OCI-LY3 (cell line): Measurements from ENCODE around the gene CD9.

Experiments used
- H2AFZ ChIP-seq: fragments of 200-600, 300-600 bp; shearing (Covaris generic); 2 replicates; pipeline ENCODE4 v1.6.0; 2014; ENCODE audit warnings: antibody characterized with exemption, low read depth, low read length
- H3K27ac ChIP-seq: fragments of 200-600, 300-600 bp; sonication (generic); 2 replicates; pipeline ENCODE4 v1.5.1; 2014; ENCODE audit warnings: mild to moderate bottlenecking, low read length, moderate library complexity, mixed read lengths
- H3K27me3 ChIP-seq: fragments of 200-600, 300-600 bp; sonication (generic); 2 replicates; pipeline ENCODE4 v1.6.1; 2014; ENCODE audit warnings: low read depth, low read length, mixed read lengths
- H3K36me3 ChIP-seq: fragments of 200-600, 300-600 bp; sonication (generic); replicated peaks from 2 replicates; pipeline ENCODE3; 2014; ENCODE audit warnings: low read depth, low read length, mixed read lengths
- H3K4me1 ChIP-seq: fragments of 300-600, 200-600 bp; sonication (generic); 2 replicates; pipeline ENCODE4 v1.6.1; 2014; ENCODE audit warnings: low read length, mixed read lengths
- H3K4me2 ChIP-seq: fragments of 200-600, 300-600 bp; sonication (generic); 2 replicates; pipeline ENCODE4 v1.6.1; 2014; ENCODE audit warnings: low read length, mixed read lengths
- H3K4me3 ChIP-seq: fragments of 300-600, 200-600 bp; sonication (generic); 2 replicates; pipeline ENCODE4 v1.5.1; 2014; ENCODE audit warnings: antibody characterized with exemption, mild to moderate bottlenecking, low read length, moderate library complexity
- H3K79me2 ChIP-seq: fragments of 300-600, 200-600 bp; shearing (Covaris generic); 2 replicates; pipeline ENCODE4 v1.6.1; 2014; ENCODE audit warnings: mild to moderate bottlenecking, low read length, mixed read lengths
- H3K9ac ChIP-seq: fragments of 300-600, 200-600 bp; shearing (Covaris generic); 2 replicates; pipeline ENCODE4 v1.6.0; 2014; ENCODE audit warnings: mild to moderate bottlenecking, low read length, moderate library complexity
- H3K9me3 ChIP-seq: fragments of 200-600, 300-600 bp; shearing (Covaris generic); 2 replicates; pipeline ENCODE4 v1.6.1; 2014; ENCODE audit warnings: low read length, mixed read lengths; ENCODE audit not compliant: insufficient read depth
- H4K20me1 ChIP-seq: fragments of 200-600, 300-600 bp; sonication (generic); 2 replicates; pipeline ENCODE4 v1.6.1; 2016; ENCODE audit warnings: low read length, mixed read lengths; ENCODE audit not compliant: insufficient read depth
- EZH2phosphoT487 ChIP-seq: fragments of 200-600 bp; shearing (Covaris generic); IDR thresholded peaks from 2 replicates; pipeline ENCODE4 v1.6.1; 2018; ENCODE audit warnings: antibody characterized with exemption, mixed run types, low read depth
- TF ChIP-seq, protein P1 (sequence below): fragments of 200-600, 300-600 bp; sonication (generic); IDR thresholded peaks from 2 replicates; pipeline ENCODE4 v1.5.1; 2014; ENCODE audit warnings: antibody characterized with exemption, low read length, low read depth

CD9 gene

DNA sequence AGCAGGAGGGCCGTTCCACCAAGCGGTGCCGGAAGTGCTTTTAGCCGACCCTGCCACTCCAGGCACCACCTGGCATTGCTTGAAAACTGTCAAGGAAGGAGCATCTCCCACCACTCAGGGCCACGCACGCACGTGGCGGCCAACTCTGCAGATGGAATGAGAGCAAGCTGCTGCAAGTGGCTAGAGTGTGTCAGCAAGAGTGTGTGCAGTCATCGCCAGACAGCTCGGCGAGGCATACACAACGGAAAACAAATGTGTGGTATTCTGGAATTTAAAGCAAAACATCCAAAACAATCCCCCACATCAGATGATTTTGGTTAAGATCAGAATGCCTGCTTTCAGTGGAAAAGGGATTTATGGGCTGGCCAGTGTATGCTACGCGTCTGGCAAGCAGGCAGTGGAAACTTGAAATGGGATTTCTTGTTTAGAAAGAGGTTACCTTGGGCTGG lies 11.2 kb downstream of the CD9 start:
- no peak overlapping the region for H3K4me3 ChIP-seq
- no peaks in the 10 kb centered on the region for H3K79me2 ChIP-seq
- H4K20me1 ChIP-seq: no peaks in the 10 kb centered on the region
- no peak for TF ChIP-seq EZH2phosphoT487
- TF ChIP-seq, protein P1, sequence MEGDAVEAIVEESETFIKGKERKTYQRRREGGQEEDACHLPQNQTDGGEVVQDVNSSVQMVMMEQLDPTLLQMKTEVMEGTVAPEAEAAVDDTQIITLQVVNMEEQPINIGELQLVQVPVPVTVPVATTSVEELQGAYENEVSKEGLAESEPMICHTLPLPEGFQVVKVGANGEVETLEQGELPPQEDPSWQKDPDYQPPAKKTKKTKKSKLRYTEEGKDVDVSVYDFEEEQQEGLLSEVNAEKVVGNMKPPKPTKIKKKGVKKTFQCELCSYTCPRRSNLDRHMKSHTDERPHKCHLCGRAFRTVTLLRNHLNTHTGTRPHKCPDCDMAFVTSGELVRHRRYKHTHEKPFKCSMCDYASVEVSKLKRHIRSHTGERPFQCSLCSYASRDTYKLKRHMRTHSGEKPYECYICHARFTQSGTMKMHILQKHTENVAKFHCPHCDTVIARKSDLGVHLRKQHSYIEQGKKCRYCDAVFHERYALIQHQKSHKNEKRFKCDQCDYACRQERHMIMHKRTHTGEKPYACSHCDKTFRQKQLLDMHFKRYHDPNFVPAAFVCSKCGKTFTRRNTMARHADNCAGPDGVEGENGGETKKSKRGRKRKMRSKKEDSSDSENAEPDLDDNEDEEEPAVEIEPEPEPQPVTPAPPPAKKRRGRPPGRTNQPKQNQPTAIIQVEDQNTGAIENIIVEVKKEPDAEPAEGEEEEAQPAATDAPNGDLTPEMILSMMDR: no peak
- H3K9me3 ChIP-seq: no peaks in the 10 kb centered on the region
- H3K9ac ChIP-seq: no peak overlapping the region
- H3K27me3 ChIP-seq: peaks cover 43% of the 10 kb centered on the region
- no peak overlapping the region for H3K27ac ChIP-seq
- no peak overlapping the region for H2AFZ ChIP-seq
- H3K36me3 ChIP-seq: no peaks in the 10 kb centered on the region
- no peaks in the 10 kb centered on the region for H3K4me1 ChIP-seq
- no peak overlapping the region for H3K4me2 ChIP-seq

DNA sequence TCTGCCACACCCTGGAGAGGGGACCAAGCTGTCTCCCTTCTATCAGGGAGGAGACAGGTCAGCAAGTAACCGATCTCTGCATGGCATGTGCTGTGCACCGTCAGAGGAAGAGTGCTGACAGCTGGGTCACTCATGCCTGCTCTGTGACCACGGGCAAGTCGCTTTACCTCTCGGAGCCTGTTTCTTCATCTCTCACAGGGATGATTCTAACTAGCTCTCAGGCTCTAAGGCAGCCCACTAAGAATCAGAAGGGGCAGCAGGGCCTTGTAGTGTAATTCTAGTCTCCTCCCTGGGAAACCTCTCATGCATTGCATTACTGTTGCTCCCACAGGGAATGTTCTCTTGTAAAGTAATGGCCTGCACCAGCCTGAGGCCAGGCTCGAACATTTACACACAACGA lies 11.9 kb downstream of the CD9 start:
- H3K79me2 ChIP-seq: no peaks in the 10 kb centered on the region
- no peak overlapping the region for H3K27ac ChIP-seq
- H3K9me3 ChIP-seq: no peaks in the 10 kb centered on the region
- H3K27me3 ChIP-seq: peaks cover 47% of the 10 kb centered on the region
- no peak overlapping the region for H2AFZ ChIP-seq
- H3K4me3 ChIP-seq: no peak overlapping the region
- no peak overlapping the region for H3K4me2 ChIP-seq
- no peaks in the 10 kb centered on the region for H4K20me1 ChIP-seq
- H3K9ac ChIP-seq: no peak overlapping the region
- H3K4me1 ChIP-seq: no peaks in the 10 kb centered on the region
- TF ChIP-seq, protein P1: no peak
- TF ChIP-seq EZH2phosphoT487: no peak
- H3K36me3 ChIP-seq: no peaks in the 10 kb centered on the region

DNA sequence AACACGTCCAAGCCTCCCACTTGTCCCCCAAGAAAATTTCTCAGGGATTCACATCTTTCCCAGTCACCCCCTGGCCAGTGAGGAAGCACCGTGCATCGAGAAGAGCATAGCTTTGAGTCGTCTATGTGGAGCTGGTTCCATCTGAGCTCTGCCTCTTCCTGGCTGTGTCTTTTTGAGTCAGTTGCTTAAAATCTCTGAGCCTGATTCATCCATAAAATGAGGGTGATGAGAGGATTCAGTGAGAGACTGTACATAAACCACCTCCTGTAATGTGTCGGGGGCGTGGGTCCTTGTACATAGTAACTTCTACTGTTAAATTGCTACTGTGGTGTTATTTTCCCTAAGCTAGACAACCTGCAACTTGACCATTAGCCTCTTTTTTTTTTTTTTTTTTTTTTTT lies 13.8 kb downstream of the CD9 start:
- H3K27me3 ChIP-seq: peaks cover 47% of the 10 kb centered on the region
- H3K4me1 ChIP-seq: no peaks in the 10 kb centered on the region
- no peak overlapping the region for H3K4me2 ChIP-seq
- no peak overlapping the region for H3K9ac ChIP-seq
- no peak overlapping the region for H3K4me3 ChIP-seq
- H3K79me2 ChIP-seq: no peaks in the 10 kb centered on the region
- no peaks in the 10 kb centered on the region for H3K36me3 ChIP-seq
- H2AFZ ChIP-seq: no peak overlapping the region
- no peaks in the 10 kb centered on the region for H4K20me1 ChIP-seq
- no peaks in the 10 kb centered on the region for H3K9me3 ChIP-seq
- TF ChIP-seq, protein P1: no peak
- TF ChIP-seq EZH2phosphoT487: no peak
- no peak overlapping the region for H3K27ac ChIP-seq

DNA sequence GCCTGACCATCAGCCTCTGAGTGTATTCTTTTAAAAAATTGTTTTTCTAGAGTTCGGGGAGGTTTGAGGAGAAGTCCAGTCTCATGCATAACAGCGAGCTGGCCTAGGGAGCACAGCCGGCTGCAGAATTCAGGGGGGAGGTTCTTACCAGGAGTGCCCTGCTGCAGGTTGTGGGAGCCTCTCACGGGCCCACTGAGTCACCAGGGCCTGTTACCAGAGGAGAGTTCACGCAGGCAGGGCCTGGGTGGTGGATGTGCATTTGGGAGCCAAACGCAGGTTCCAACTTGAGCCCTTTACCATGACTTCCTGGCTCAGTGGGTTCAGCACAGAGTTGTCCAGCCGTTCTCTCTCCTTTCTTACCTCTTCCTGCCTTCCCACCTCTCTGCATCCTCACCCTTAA lies 14.4 kb downstream of the CD9 start:
- H4K20me1 ChIP-seq: no peaks in the 10 kb centered on the region
- H3K27ac ChIP-seq: no peak overlapping the region
- no peak overlapping the region for H3K4me2 ChIP-seq
- no peaks in the 10 kb centered on the region for H3K4me1 ChIP-seq
- TF ChIP-seq EZH2phosphoT487: no peak
- TF ChIP-seq, protein P1: no peak
- H3K36me3 ChIP-seq: no peaks in the 10 kb centered on the region
- H2AFZ ChIP-seq: no peak overlapping the region
- H3K9ac ChIP-seq: no peak overlapping the region
- H3K9me3 ChIP-seq: no peaks in the 10 kb centered on the region
- H3K27me3 ChIP-seq: peaks cover 47% of the 10 kb centered on the region
- H3K4me3 ChIP-seq: no peak overlapping the region
- no peaks in the 10 kb centered on the region for H3K79me2 ChIP-seq
